K562 (cell line): ENCODE results near the gene ATP5PO. TPM values are rescaled to one million over a fixed set of nuclear protein-coding genes. Genes with fewer than 3 reads are reported as not detected.

Experiments
- ATF2 ChIP-seq: sonication (generic); formaldehyde crosslinking; IDR thresholded peaks from 2 replicates; pipeline ENCODE4 v1.8.1; 2022; ENCODE audit warnings: missing genetic modification reagents
- BRCA1 ChIP-seq, 2 experiments: fragments of 450-650 bp in 1 of 2; sonication (generic) in 1 of 2; formaldehyde crosslinking in 1 of 2; IDR thresholded peaks; 2 replicates each; pipeline versions ENCODE4 v1.5.0 to v1.6.1; 2017 to 2020; ENCODE audit warnings: mild to moderate bottlenecking in 1 of 2, missing genetic modification reagents in 1 of 2
- CCAR2 ChIP-seq: fragments of 200-400 bp; formaldehyde crosslinking; IDR thresholded peaks from 2 replicates; pipeline ENCODE4 v1.6.1; 2017; ENCODE audit warnings: mild to moderate bottlenecking, low read depth, low read length
- E2F4 ChIP-seq: sonication (generic); formaldehyde crosslinking; IDR thresholded peaks from 2 replicates; pipeline ENCODE4 v1.8.0; 2022; ENCODE audit warnings: mild to moderate bottlenecking, low read depth, missing genetic modification reagents
- HNRNPLL ChIP-seq: fragments of 200-400 bp; formaldehyde crosslinking; IDR thresholded peaks from 2 replicates; pipeline ENCODE4 v1.6.1; 2017; ENCODE audit warnings: low read length, low read depth, mild to moderate bottlenecking; ENCODE audit not compliant: poor library complexity, severe bottlenecking
- PHTF2 ChIP-seq: fragments of 250-450 bp; sonication (Bioruptor Pico); IDR thresholded peaks from 2 replicates; pipeline ENCODE4 v1.5.0; 2021; ENCODE audit warnings: mild to moderate bottlenecking
- POLR2A ChIP-seq: fragments of 450-650 bp; conservative IDR thresholded peaks from 2 replicates; pipeline ENCODE4 v1.6.1; 2016
- POLR2G ChIP-seq: fragments of 200-400 bp; formaldehyde crosslinking; IDR thresholded peaks from 2 replicates; pipeline ENCODE4 v1.6.1; 2017; ENCODE audit warnings: low read depth, mild to moderate bottlenecking, antibody characterized with exemption, low read length, moderate library complexity
- PREB ChIP-seq: sonication (generic); formaldehyde crosslinking; IDR thresholded peaks from 2 replicates; pipeline ENCODE4 v1.8.1; 2023; ENCODE audit warnings: mild to moderate bottlenecking, missing genetic modification reagents
- RFX5 ChIP-seq: IDR thresholded peaks from 2 replicates; pipeline ENCODE4 v1.6.1; 2011; ENCODE audit warnings: low read depth, mild to moderate bottlenecking, improper control_type of control experiment, low read length
- TAF15 ChIP-seq: fragments of 200-400 bp; formaldehyde crosslinking; IDR thresholded peaks from 2 replicates; pipeline ENCODE4 v1.6.1; 2017; ENCODE audit warnings: mild to moderate bottlenecking, low read depth, low read length, moderate library complexity
- USF2 ChIP-seq: sonication (generic); formaldehyde crosslinking; IDR thresholded peaks from 2 replicates; pipeline ENCODE4 v1.5.0; 2020; ENCODE audit warnings: missing genetic modification reagents
- ZBTB40 ChIP-seq, 2 experiments: fragments of 450-650 bp in 1 of 2; sonication (generic) in 1 of 2; formaldehyde crosslinking in 1 of 2; IDR thresholded peaks; 2 replicates each; pipeline versions ENCODE4 v1.7.1 to v1.9.0; 2016 to 2022; ENCODE audit warnings: inconsistent platforms in 1 of 2, mild to moderate bottlenecking in 1 of 2, missing genetic modification reagents in 1 of 2
- polyA plus RNA-seq, 8 experiments: library from polyadenylated mRNA; depleted of rRNA in 4 of 8; stranded (reverse) in 5 of 8; unstranded in 3 of 8; fragments of >200 nt; fragmentation: Nextera tagmentation in 2 of 8; fragmentation: Illumina TruSeq in 1 of 8; extraction: Ambion mirVana in 2 of 8; extraction: Trizol in 1 of 8; gene quantifications; 2 replicates each; pipeline versions ENCODE4 v1.2.1 to v1.2.3, GENCODE V29; 2011 to 2014; ENCODE audit warnings: inconsistent platforms in 1 of 8, missing spikeins in 1 of 8
- total RNA-seq, 7 experiments: library from RNA; depleted of rRNA in 6 of 7; stranded (reverse); fragments of >200 nt in 6 of 7; fragmentation: Illumina TruSeq in 2 of 7; extraction: Trizol in 2 of 7; gene quantifications; 2 replicates each; pipeline versions ENCODE4 v1.2.1 to v1.2.3, GENCODE V29; 2011 to 2021; ENCODE audit warnings: low replicate concordance in 1 of 7

The ATP5PO gene
- total and polyA plus RNA-seq, 9 of the 15 experiments (the other 6 are each of a cell fraction or from before 2014, with no cell fraction given): 367 to 2,722 (median 808) TPM

- TF ChIP-seq E2F4 (CRISPR knock-in tag) (no peak), PHTF2 (CRISPR knock-in tag) (no peak), HNRNPLL (no peak), RFX5 (no peak), USF2 (CRISPR knock-in tag) (peak; percentile 59), POLR2G (0 out of 2 replicates have a peak, but pooled peaks have one; percentile 5), ZBTB40 (IDR thresholded peaks at IDR 0.05) (no peak), ZBTB40 (CRISPR knock-in tag; IDR thresholded peaks at IDR 0.05) (no peak), ATF2 (CRISPR knock-in tag) (no peak), BRCA1 (IDR thresholded peaks at IDR 0.05) (no peak), BRCA1 (CRISPR knock-in tag; IDR thresholded peaks at IDR 0.05) (no peak), CCAR2 (no peak), POLR2A (peak; percentile 59; the same call in 1 of the 2 replicates), PREB (CRISPR knock-in tag) (no peak), TAF15 (no peak)
Measured at GRCh38 chr21:33947451-33948095, 32.0 kb upstream of the ATP5PO start (continued).
